Measurements from ENCODE around the gene ST6GALNAC5. TPM values are rescaled to one million over a fixed set of nuclear protein-coding genes. Genes with fewer than 3 reads are reported as not detected.

ST6GALNAC5 gene
- 0.38 and 2.3 TPM in 2 replicates for total RNA-seq (2014; rRNA removed; shearing (Covaris generic))

DNA sequence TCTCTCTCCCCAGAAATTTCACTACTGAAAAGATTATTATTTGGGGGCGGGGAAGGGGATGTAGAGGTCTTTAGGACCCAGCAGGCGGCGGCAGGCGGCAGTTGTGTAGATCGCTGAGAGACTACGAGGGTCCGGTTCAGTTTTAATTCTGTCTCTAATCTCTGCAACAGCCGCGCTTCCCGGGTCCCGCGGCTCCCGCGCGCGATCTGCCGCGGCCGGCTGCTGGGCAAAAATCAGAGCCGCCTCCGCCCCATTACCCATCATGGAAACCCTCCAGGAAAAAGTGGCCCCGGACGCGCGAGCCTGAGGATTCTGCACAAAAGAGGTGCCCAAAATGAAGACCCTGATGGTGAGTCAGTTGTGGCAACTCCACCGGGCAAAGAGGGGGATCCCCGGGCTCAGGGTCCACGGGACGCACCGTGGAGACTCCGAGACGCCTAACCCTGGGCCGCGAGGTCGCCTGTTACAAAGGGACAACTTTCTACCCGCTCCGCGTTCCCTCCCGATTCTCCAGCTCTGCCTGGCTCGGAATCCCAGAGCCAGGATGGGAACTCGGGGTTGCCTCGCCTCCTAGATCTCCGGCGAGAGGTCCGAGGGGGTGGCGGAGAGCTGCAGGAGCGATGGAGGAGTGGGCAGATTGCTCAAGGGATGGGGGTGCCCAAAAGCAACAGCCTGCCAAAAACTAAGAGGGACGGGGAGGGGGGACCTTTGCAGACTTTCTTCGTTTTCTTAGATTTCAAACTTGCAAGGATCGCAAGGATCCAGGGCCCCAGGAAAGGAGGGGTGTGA lies at the start of gene ST6GALNAC5:
Gene ST6GALNAC5 (plus strand): TSS at position 139 of the 789 bp plus-strand sequence.

Small RNA genes within 50 kb of the gene (small RNA-seq; reads per million reads assigned to genes)
- gene MIR7156, result not detected

All from A375 (cell line).